Fibroblast of pulmonary artery (primary cell): ENCODE results near the gene MCF2L.

Experiments
- DNase-seq: peaks from one replicate; pipeline ENCODE4 v3.0.0-alpha.2; 2010; ENCODE audit warnings: low read depth
- H3K4me3 ChIP-seq: replicated peaks from 2 replicates; pipeline ENCODE4 v1.5.1; 2011; ENCODE audit warnings: low read depth, mild to moderate bottlenecking, control low read depth, low read length, moderate library complexity
- CTCF ChIP-seq: IDR thresholded peaks from 2 replicates; pipeline ENCODE4 v1.5.1; 2011; ENCODE audit warnings: mild to moderate bottlenecking, control low read depth, low read length, inconsistent platforms; ENCODE audit errors: missing control alignments

The MCF2L gene

GRCh38 chr13:112971288-112971643 lies 2.3 kb downstream of the MCF2L start:
- no peak overlapping the region for H3K4me3 ChIP-seq
- no peak for DNase-seq
- TF ChIP-seq CTCF, result no peak

GRCh38 chr13:112972258-112972657 lies 3.2 kb downstream of the MCF2L start:
- DNase-seq, result no peak
- no peak overlapping the region for H3K4me3 ChIP-seq
- no peak for TF ChIP-seq CTCF

- TF ChIP-seq CTCF, result no peak
- H3K4me3 ChIP-seq, result no peak overlapping the region
Measured at GRCh38 chr13:112972867-112973576, 4.0 kb downstream of the MCF2L start.

DNA sequence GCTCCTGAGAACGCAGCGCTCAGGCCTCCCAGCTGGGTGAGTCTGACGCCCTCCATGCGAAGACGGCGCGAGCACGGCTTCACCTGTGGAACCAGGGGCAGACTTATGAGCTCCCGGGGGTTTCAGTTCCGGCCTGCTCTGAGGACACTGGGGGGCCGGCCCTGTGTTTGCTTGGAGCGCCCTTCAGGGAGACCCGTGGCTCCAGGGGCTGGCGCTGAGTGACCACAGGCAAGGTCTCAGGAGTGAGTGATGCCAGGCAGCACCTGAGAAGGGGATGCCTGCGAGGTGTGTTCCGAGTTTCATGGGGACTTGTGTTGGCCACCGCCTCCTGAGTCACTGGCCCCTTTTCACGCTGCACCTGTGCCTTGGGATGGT lies 4.5 kb downstream of the MCF2L start:
- H3K4me3 ChIP-seq, result no peak overlapping the region
- DNase-seq, result no peak
- TF ChIP-seq CTCF, result no peak

More at GRCh38 chr13:112972867-112973576, 4.0 kb downstream of the MCF2L start:
- DNase-seq, result no peak

DNA sequence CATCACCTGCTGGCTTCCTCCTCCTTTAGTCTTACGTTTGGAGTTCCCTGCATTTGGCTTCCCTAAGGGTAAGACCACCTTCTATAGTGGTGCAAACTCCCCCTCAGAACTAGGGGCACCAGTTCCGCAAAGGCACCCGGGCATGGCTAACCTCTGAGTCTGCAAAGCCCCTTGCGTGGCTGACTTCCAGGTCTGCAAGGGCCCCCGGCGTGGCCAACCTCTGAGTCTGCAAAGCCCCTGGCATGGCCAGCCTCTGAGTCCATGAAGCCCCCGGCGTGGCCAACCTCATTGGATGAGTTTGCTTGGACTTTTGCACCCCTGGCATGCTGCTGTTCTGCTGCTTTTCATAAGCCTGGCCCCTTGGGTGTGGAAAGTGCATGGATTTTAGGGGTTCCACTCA lies 5.1 kb downstream of the MCF2L start:
- H3K4me3 ChIP-seq, result no peak overlapping the region
- no peak for TF ChIP-seq CTCF
- DNase-seq, result no peak

DNA sequence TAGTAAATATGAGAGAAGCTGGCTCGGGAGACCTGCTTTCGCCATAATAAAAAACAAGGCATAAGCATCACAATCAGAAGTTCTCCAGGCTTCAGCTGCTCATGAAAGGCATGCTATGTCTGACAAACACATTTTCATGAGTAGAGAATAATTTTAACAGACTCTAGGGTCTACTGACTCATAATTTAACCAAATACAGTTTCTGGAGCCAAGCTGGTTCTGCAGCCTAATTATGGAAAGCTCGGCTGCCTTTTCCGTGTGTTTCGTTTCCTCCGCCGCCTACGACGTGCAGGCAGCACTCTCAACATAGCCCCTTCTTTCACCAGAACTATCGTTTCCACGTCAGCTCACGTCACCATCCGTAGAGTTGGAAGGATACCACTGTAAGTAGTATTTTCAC lies 5.7 kb downstream of the MCF2L start:
- no peak overlapping the region for H3K4me3 ChIP-seq
- no peak for TF ChIP-seq CTCF

DNA sequence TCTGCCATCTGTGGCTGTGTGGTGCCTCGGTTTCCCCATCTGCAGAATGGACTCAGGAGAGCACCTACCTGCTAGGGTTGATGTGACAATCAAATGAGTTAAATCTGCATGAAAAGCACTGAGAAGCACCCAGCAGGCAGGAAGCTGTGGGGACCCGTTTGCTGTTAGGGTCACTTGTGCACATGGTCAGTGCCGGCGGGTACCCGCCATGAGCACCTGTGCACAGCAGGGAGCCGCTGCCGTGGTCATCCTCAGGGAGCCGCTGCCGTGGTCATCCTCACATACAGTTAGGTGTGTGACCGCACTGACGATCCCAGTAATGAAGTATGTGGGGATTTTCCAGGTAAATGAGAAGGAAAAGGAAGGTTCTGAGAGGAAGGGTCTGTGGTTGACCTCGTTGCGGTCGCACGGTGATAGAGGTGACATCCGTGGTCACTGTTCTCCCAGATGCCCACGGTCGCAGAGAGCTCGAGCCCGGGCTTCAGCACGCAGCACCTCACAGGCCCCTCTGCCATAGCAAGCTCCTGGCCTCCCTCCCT lies 6.5 kb downstream of the MCF2L start:
- no peak for DNase-seq
- no peak overlapping the region for H3K4me3 ChIP-seq
- no peak for TF ChIP-seq CTCF

More for the DNA sequence above, 5.7 kb downstream of the MCF2L start:
- no peak for DNase-seq
